Measurements from ENCODE around the gene VASH1. TPM values are rescaled to one million over a fixed set of nuclear protein-coding genes. Genes with fewer than 3 reads are reported as not detected.

VASH1 gene
- total RNA-seq, 2 experiments from 2014 or later, result 1.7 to 2.2 TPM

DNA sequence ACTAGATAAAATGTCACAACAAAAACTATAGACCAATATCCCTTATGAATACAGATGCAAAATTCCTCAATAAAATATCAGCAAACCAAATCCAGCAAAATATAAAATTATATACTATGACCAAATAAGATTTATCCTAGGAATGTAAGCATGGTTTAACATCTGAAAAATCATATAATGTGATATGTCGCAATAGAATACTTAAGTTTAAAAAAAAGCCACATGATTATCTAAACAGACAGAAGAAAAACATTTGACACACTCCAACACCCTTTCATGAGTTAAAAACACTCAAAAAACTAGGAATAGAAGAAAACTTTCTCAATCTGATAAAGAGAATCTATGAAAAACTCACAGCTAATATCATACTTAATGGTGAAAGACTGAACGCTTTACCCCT lies 31.2 kb downstream of the VASH1 start:
- ChIA-PET POLR2A (no interaction called here), CTCF (no interaction called here)
- TF ChIP-seq, protein P1, sequence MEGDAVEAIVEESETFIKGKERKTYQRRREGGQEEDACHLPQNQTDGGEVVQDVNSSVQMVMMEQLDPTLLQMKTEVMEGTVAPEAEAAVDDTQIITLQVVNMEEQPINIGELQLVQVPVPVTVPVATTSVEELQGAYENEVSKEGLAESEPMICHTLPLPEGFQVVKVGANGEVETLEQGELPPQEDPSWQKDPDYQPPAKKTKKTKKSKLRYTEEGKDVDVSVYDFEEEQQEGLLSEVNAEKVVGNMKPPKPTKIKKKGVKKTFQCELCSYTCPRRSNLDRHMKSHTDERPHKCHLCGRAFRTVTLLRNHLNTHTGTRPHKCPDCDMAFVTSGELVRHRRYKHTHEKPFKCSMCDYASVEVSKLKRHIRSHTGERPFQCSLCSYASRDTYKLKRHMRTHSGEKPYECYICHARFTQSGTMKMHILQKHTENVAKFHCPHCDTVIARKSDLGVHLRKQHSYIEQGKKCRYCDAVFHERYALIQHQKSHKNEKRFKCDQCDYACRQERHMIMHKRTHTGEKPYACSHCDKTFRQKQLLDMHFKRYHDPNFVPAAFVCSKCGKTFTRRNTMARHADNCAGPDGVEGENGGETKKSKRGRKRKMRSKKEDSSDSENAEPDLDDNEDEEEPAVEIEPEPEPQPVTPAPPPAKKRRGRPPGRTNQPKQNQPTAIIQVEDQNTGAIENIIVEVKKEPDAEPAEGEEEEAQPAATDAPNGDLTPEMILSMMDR (IDR thresholded peaks at IDR 0.05), result no peak
- Mint-ChIP-seq H3K36me3 (ENCODE audit: low read depth) (peaks cover 20% of the 10 kb centered on the region), H3K27ac (no peak overlapping the region), H3K4me3 (no peak overlapping the region), H3K9me3 (no peaks in the 10 kb centered on the region), H3K27me3 (no peaks in the 10 kb centered on the region), H3K4me1 (ENCODE audit: low read depth) (peaks cover 4% of the 10 kb centered on the region)
- DNase-seq, result no peak
- no peak for ATAC-seq
- intact Hi-C loops (cut with micrococcal nuclease), result no loop called here

GRCh38 chr14:76793324-76793723 lies 32.1 kb downstream of the VASH1 start:
- intact Hi-C loops (cut with micrococcal nuclease), result no loop called here
- ChIA-PET POLR2A (no interaction called here), CTCF (interaction anchor here (1.6 kb wide), 1 partner anchor 8 kb away, joined by 4 read pairs; no protein-coding TSS in a partner anchor)
- TF ChIP-seq, protein P1 (IDR thresholded peaks at IDR 0.05), result no peak
- ATAC-seq (no peak), DNase-seq (no peak)
- Mint-ChIP-seq H3K4me1 (ENCODE audit: low read depth) (peaks cover 4% of the 10 kb centered on the region), H3K9me3 (no peaks in the 10 kb centered on the region), H3K27ac (no peak overlapping the region), H3K36me3 (ENCODE audit: low read depth) (peaks cover 20% of the 10 kb centered on the region), H3K27me3 (no peaks in the 10 kb centered on the region), H3K4me3 (no peak overlapping the region)

DNA sequence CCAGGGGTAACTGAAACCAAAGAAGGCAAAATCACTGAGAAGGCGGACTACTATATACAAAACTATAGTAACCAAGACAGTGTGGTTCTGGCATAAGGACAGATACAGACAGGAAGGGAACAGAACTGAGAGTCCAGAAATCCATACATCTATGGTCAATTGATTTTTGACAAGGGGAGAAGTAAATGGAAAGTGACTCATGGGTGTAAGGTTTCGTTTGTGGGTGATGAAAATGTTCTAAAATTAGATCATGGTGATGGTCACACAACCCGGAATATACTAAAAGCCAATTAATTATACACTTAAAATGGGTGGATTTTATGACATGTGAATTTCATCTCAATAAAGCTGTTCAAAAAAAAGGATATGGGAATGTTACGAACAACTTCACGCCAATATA lies 32.7 kb downstream of the VASH1 start:
- POLR2A ChIA-PET, result no interaction called here
- Mint-ChIP-seq H3K27me3 (no peaks in the 10 kb centered on the region), H3K9me3 (no peaks in the 10 kb centered on the region), H3K27ac (no peak overlapping the region), H3K36me3 (ENCODE audit: low read depth) (peaks cover 14% of the 10 kb centered on the region), H3K4me1 (ENCODE audit: low read depth) (peaks cover 4% of the 10 kb centered on the region), H3K4me3 (no peak overlapping the region)
- DNase-seq, result no peak
- CTCF ChIA-PET, result interaction anchor here (1.6 kb wide), 1 partner anchor 9 kb away, joined by 4 read pairs; no protein-coding TSS in a partner anchor
- no peak for ATAC-seq
- intact Hi-C loops (cut with micrococcal nuclease), result no loop called here
- TF ChIP-seq, protein P1 (IDR thresholded peaks at IDR 0.05), result no peak

GRCh38 chr14:76806446-76806845 lies 45.2 kb downstream of the VASH1 start:
- no peaks in the 10 kb centered on the region for H3K27me3 Mint-ChIP-seq
- intact Hi-C loops (cut with micrococcal nuclease), result no loop called here
- H3K27ac Mint-ChIP-seq, result no peak overlapping the region
- ATAC-seq, result no peak
- TF ChIP-seq, protein P1 (IDR thresholded peaks at IDR 0.05), result no peak
- H3K4me1 Mint-ChIP-seq (ENCODE audit: low read depth), result peaks cover 23% of the 10 kb centered on the region
- POLR2A ChIA-PET, result interaction anchor here (1.2 kb wide), 1 partner anchor 19 kb away, joined by 3 read pairs; no protein-coding TSS in a partner anchor
- no peak for DNase-seq
- no peaks in the 10 kb centered on the region for H3K9me3 Mint-ChIP-seq
- CTCF ChIA-PET, result interaction anchor here (0.6 to 1.4 kb wide), 2 partner anchors 27 to 265 kb away, joined by 3 read pairs; no protein-coding TSS in a partner anchor
- H3K4me3 Mint-ChIP-seq, result no peak overlapping the region
- peaks cover 60% of the 10 kb centered on the region for H3K36me3 Mint-ChIP-seq (ENCODE audit: low read depth)

DNA sequence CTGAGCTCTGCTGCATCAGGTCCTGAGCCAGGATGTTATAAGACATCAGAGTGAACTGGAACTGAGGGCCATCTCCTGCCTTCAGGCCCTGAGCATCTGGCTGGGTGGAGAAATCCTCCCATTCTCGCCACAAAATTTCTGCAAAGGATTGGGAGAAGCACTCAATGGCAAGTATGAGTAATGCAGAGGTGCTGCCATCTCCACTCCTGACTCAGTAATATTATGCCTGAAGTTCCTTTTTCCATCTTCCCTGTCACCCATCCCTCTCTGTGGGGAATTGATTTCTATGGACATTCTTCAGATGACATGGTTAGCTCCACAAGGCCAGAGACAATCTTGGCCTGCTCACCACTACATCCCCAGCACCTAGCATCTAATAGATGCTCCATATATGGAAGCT lies 46.7 kb downstream of the VASH1 start:
- H3K4me1 Mint-ChIP-seq (ENCODE audit: low read depth), result peaks cover 23% of the 10 kb centered on the region
- POLR2A ChIA-PET, result interaction anchor here (1.2 kb wide), 1 partner anchor 11 kb away, joined by 3 read pairs; no protein-coding TSS in a partner anchor
- no peak for ATAC-seq
- H3K27me3 Mint-ChIP-seq, result no peaks in the 10 kb centered on the region
- H3K9me3 Mint-ChIP-seq, result no peaks in the 10 kb centered on the region
- intact Hi-C loops (cut with micrococcal nuclease), result no loop called here
- TF ChIP-seq, protein P1 (IDR thresholded peaks at IDR 0.05), result no peak
- no peak for DNase-seq
- H3K36me3 Mint-ChIP-seq (ENCODE audit: low read depth), result peaks cover 48% of the 10 kb centered on the region
- CTCF ChIA-PET, result interaction anchor here (0.9 to 1.0 kb wide), 2 partner anchors 23 to 24 kb away, joined by 3 read pairs; no protein-coding TSS in a partner anchor
- no peak overlapping the region for H3K4me3 Mint-ChIP-seq
- H3K27ac Mint-ChIP-seq, result no peak overlapping the region

Measured in activated CD8-positive, alpha-beta T cell treated with anti-CD3 and anti-CD28 coated beads for 36 hours (primary cell).